ENCODE results near the gene PTPRM.

PTPRM gene

DNA sequence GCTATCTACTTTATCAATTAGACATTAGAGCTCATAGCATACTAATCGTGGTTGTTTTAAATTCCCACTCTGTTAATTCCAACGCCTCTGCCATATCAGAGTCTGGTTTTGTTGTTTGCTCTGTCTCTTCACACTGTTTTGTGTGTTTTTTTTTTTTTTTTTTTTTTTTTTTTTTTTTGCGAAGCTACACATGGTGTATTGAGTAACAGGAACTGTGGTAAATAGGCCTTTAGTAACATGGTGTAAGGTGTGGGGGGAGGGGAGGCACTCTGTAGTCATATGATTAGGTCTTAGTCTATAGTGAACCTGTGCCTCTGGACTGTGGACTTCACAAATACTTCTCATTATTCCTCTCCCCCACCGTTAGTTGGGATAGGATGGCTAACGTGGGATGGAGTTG lies 671.4 kb downstream of the PTPRM start:
- DNase-seq (ENCODE audit: low read depth): no peak

DNA sequence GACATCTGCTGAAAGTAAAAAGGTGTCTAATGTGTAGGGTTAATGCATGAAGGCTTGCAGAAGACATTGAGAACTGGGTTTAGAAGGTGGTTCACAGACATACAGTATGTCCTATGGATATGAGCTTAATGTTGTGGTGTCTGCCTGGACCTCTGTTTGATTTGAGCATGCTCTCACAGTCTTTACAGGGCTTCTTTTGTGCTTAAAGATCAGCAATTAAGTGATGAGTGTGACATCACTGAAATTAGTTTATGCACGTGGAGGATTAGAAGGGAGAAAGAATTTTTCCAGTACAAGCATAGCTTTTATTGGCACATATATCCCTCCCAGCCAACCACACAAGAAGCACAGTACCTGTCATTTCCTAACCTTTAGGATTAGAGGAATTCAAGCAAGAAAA lies 674.6 kb downstream of the PTPRM start:
- no peak for DNase-seq (ENCODE audit: low read depth)

DNA sequence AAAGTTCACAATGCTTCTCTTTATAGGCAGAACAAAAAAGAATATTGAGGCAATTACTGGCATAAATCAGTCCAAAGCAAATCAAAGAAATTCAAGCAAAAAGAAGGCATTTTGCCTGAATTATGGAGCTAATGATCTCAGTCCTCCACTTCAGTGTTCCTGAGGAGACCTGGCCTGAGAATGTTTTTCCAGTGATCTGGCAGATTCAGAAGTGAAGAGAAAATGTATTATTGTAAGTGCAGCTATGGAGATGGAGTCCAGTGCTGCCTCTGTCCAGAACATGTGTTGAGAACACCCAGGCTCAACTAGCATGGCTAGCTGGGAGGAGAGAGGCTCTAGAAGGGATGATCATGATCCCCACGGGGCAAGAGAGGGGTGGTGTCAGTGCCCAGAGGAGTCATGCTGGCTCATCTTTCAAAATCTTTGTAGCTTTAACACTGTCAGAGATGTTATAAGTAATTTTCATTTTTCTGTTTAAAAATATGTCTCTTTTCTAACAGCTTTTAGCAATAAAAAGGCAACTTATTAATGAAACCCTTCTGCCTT lies 675.1 kb downstream of the PTPRM start:
- DNase-seq (ENCODE audit: low read depth): no peak

GRCh38 chr18:8247700-8248099 lies 680.6 kb downstream of the PTPRM start:
- no peak for DNase-seq (ENCODE audit: low read depth)

GRCh38 chr18:8248576-8248975 lies 681.5 kb downstream of the PTPRM start:
- no peak for DNase-seq (ENCODE audit: low read depth)

DNA sequence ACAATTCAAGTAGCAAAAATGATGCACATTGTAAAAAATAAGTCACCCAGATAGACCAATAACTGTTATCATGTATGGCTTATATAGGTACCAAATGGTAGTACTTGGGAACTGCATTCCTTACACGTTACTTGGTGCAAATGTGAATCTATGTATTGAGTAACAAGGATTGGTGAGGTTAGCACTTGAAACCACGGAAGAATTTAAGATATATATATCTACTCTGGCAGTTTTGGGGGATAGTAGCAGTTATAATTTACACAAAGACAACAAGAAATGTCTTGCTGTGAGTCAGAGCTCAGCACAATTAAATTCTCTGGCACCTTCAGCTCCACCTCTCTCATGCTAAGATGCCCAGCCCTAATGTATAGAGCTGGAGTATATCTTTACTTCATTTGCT lies 682.7 kb downstream of the PTPRM start:
- DNase-seq (ENCODE audit: low read depth): peak; percentile 7

DNA sequence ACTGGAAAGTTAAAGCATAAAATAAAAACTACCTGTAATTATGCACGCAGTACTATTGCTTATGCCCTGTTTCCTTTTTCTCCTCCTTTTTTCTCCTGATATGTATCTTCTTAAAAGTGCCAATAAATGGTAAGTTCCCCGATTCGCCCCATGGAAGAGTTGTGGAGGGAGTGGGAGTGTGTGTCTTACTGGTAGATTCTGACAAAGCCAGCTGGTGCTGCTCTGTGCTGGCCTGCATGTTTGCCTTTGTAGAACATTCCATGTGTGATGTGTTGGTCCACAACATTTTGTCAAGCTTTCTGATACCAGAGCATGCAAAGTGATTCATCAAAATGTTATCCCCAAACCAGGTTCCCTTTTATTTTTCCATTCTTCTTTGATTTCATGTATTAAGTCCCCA lies 685.3 kb downstream of the PTPRM start:
- no peak for DNase-seq (ENCODE audit: low read depth)

DNA sequence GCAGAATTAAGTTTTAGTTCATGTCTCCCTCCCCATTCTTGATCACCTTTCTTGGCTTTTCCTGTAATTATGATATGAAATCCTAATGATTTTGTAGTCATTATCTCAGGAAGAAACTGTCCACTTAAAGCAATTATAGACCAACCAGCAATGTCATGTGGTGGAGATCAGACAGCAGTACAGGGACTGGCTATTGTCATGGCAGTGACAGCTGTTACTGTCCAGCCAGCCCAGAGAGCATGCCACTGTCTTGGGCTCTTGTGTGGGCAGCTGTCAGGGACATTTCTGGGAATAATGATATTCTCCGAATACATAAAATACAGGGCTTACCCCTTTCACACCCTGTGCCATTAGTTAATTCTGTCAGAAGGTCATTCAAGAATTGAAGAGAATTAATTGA lies 686.8 kb downstream of the PTPRM start:
- DNase-seq (ENCODE audit: low read depth): no peak

DNA sequence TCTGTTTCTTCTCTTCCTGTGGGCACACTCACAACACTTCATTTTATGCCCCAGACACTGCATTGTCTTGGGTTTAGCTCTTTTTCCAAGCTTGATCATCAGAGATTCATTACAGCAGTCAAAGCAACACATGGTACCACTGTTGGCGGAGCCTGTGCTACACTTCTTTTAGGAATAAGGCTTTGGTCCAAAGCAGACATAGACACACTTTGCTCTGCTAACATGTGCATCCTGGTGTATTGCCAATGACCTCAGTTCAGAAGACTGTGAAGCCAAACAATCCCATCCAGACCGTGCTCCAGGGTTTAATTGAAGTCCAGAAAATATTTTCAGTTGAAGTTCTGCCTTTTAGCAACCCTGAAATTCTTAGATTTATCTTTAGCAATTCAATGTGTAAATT lies 687.5 kb downstream of the PTPRM start:
- DNase-seq (ENCODE audit: low read depth): peak; percentile 29

DNA sequence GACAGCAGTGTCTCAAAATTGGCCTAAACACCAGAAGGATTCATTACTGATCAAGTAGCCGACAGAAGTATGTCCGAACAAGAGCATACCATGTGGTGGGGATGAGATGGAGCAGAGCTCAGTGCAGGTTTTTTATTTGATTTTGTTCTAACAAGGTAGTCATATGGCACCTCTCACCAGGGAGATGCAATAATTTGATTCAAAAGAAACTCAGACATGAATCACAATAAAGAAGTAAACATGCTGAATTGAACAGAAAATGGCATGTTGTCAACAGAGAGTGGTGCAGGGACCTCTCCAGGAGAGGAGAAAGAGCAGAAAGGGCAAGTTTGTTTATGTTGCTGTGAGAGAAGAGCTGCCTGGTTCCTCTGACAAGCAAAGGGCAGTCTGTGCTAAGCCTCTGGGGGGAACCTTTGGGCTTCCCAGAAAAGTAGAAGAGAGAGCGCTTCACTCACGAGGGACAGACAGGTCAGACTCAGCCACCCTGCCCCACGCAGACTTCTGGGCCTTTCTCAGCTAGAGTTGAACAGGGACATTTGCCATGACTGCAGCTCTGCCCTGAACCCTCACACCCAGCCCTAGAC lies 690.8 kb downstream of the PTPRM start:
- no peak for DNase-seq (ENCODE audit: low read depth)

- peak; percentile 21 for DNase-seq (ENCODE audit: low read depth)
These were observed 693.2 kb downstream of the PTPRM start for GRCh38 chr18:8260319-8260718.

GRCh38 chr18:8260827-8261226 lies 693.7 kb downstream of the PTPRM start:
- no peak for DNase-seq (ENCODE audit: low read depth)

DNA sequence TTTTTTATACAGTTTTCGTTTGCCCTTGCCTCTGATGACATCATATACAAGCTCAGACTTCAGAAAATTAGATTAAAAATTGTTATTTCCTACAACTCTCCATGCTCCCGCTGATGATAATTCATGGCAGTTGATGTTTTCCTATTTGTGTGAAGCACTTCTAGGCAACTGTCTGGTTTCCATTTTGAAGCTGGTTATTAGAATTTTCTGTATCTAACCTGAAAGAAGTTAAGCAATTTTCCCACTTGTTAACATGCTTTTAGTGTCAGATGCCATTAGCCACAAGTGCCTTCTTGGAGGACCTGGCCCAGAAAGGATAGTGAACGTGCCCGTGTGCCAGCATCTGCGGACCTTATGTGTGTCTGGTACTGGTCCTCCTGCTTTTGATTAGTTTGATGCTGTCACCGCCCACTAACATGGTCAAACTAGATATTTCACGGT lies 694.6 kb downstream of the PTPRM start:
- DNase-seq (ENCODE audit: low read depth): no peak

GRCh38 chr18:8262221-8262620 lies 695.1 kb downstream of the PTPRM start:
- no peak for DNase-seq (ENCODE audit: low read depth)

- no peak for DNase-seq (ENCODE audit: low read depth)
These were observed 697.0 kb downstream of the PTPRM start for GRCh38 chr18:8264116-8264515.

- DNase-seq (ENCODE audit: low read depth): peak; percentile 34
These were observed 697.8 kb downstream of the PTPRM start for GRCh38 chr18:8264861-8265411.

DNA sequence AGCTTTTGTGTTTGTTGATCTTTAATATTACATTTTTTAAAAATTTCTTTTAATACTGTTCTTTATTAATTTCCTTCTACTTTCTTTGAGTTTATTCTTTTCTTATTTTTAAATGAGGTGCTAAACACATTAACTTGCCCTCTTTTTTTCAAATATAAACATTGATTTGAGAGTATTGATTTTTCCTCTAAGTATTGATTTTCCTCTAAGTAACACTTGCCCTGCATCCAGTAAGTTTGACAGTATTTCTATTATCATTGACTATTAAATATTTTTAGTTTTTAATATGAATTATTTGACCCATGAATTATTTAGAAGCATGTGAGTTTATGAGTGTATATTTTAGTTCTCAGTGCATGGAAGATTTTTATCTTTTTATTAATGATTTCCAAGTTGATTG lies 705.1 kb downstream of the PTPRM start:
- DNase-seq (ENCODE audit: low read depth): no peak

DNA sequence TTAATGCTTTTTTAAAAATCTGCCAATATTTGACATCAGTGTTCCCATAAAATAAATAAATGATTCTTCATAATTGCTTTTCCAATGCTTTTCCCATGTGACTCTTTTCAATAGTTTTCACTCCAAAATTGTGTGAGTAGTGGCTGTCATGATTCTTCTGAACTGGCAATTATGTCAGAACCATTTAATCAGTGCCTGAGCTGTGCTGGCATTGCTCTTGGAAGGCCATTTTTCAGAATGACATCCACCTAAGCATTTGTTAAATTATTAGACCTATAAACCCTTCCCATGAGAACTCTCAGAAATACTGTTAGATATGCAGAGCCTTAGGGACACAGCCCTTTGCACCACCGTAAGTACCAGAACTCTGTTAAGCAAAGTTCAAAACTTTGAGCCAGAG lies 707.3 kb downstream of the PTPRM start:
- DNase-seq (ENCODE audit: low read depth): no peak

- DNase-seq (ENCODE audit: low read depth): no peak
These were observed 709.3 kb downstream of the PTPRM start for GRCh38 chr18:8276406-8276805.

GRCh38 chr18:8277270-8277669 lies 710.2 kb downstream of the PTPRM start:
- no peak for DNase-seq (ENCODE audit: low read depth)

DNA sequence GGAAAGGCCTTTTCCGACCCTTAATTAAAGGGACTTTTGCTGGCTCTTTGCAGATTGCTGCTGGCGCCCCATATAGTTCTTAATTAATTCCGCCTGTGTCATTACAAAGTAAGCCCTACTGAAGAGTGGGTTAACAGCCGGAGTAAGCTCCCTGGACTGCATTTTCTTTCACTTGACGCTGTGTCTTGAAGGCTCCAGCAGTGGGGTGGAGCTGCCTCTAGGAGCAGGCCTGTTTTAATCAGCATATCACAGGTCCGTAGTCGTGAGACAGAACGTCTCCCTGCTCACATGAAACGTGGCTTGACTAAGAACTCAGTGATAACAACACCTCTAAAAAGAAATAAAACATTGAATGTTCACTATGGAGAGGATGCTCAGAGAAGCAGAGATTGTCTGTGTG lies 712.2 kb downstream of the PTPRM start:
- no peak for DNase-seq (ENCODE audit: low read depth)

GRCh38 chr18:8279781-8280330 lies 712.7 kb downstream of the PTPRM start:
- DNase-seq (ENCODE audit: low read depth): no peak

DNA sequence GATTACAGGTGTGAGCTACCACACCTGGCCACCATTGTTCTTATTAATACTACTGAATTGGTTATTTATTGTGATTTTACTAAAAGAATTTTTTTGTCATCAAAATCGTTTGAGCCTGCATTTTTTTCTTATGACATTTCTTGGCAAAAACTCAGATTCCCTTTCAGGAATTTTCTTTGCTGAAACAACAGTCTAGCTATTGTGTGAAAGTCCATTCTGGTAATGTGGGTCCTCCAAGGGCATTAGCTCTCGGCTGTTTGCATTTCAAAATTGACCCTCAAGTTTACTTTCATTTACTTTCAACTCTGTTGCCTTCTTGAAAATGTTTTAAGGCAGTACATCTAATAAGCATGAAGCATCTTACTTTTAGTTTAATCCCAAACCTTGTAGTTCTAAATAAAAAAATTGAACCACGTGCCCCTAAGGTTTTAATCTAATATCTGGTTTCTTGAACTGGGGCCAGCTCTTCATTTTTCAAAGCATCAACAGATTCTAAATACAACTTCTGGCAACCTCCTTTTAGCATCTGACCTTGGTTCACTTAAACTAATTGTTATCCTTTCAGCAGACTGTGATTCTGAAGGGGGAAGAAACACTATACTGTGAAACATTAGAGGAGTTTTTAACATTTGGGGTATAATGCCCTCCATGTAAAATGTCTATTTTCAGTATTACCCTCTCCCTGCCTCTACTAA lies 716.9 kb downstream of the PTPRM start:
- DNase-seq (ENCODE audit: low read depth): peak; percentile 73
